NCI-H345 treated with DMSO at 0.1 percent for 48 hours (cell line): Measurements from ENCODE around the gene KIF15.
"Not testable (repeated sequence)": the region's sequence is repeated elsewhere in the genome, so short reads cannot be mapped to it uniquely, and the experiment has no call there.

ENCODE experiments used
- DNase-seq: peaks from one replicate; lab custom pipeline; 2025; ENCODE audit not compliant: unreplicated experiment; lab: John Stamatoyannopoulos, UW

KIF15 gene

GRCh38 chr3:44825264-44825925, 63.8 kb downstream of the KIF15 start:
- DNase-seq = no peak

GRCh38 chr3:44827196-44827595, 65.6 kb downstream of the KIF15 start:
- no peak for DNase-seq

- no peak for DNase-seq
Measured at GRCh38 chr3:44831232-44831631, 69.6 kb downstream of the KIF15 start.

- no peak for DNase-seq
Measured at GRCh38 chr3:44832032-44832431, 70.4 kb downstream of the KIF15 start.

GRCh38 chr3:44832965-44833364, 71.4 kb downstream of the KIF15 start:
- no peak for DNase-seq

GRCh38 chr3:44833394-44833793, 71.8 kb downstream of the KIF15 start:
- no peak for DNase-seq

- DNase-seq = no peak
Measured at GRCh38 chr3:44835684-44836083, 74.1 kb downstream of the KIF15 start.

GRCh38 chr3:44842376-44842775, 80.8 kb downstream of the KIF15 start:
- DNase-seq = no peak

- DNase-seq = no peak
Measured at GRCh38 chr3:44845528-44846520, 84.2 kb downstream of the KIF15 start.

- no peak for DNase-seq
Measured at GRCh38 chr3:44848634-44849033, 87.0 kb downstream of the KIF15 start.

- DNase-seq = not testable (repeated sequence)
Measured at GRCh38 chr3:44856663-44857062, 95.1 kb downstream of the KIF15 start.

- DNase-seq = no peak
Measured at GRCh38 chr3:44860117-44860516, 98.5 kb downstream of the KIF15 start.

- peak; percentile 74 for DNase-seq
Measured at GRCh38 chr3:44861412-44862225, 100.0 kb downstream of the KIF15 start, which contains the start of gene TMEM42. TMEM42 (plus strand) TSS chr3:44861912; CDS start chr3:44861925, 13 bp downstream.

GRCh38 chr3:44862226-44862637, 100.6 kb downstream of the KIF15 start:
- DNase-seq = no peak

- DNase-seq = peak; percentile 75
Measured at GRCh38 chr3:44865272-44866035, 103.9 kb downstream of the KIF15 start.

GRCh38 chr3:44867421-44868111, 106.0 kb downstream of the KIF15 start:
- no peak for DNase-seq

GRCh38 chr3:44870375-44871061, 108.9 kb downstream of the KIF15 start:
- DNase-seq = no peak

- no peak for DNase-seq
Measured at GRCh38 chr3:44874308-44874707, 112.7 kb downstream of the KIF15 start, which contains the start of gene TGM4. TGM4 (plus strand) TSS chr3:44874608; CDS start chr3:44874679, 71 bp downstream.

- no peak for DNase-seq
Measured at GRCh38 chr3:44875596-44875995, 114.0 kb downstream of the KIF15 start.
